Measurements from ENCODE around the gene DUSP22.

DUSP22 gene

GRCh38 chr6:298233-299103 is 6.2 kb downstream of the DUSP22 start:
- DNase-seq: no peak

GRCh38 chr6:299104-299980 is 7.1 kb downstream of the DUSP22 start:
- no peak for DNase-seq

- no peak for DNase-seq
Measured at GRCh38 chr6:300026-300425, 7.7 kb downstream of the DUSP22 start.

DNA sequence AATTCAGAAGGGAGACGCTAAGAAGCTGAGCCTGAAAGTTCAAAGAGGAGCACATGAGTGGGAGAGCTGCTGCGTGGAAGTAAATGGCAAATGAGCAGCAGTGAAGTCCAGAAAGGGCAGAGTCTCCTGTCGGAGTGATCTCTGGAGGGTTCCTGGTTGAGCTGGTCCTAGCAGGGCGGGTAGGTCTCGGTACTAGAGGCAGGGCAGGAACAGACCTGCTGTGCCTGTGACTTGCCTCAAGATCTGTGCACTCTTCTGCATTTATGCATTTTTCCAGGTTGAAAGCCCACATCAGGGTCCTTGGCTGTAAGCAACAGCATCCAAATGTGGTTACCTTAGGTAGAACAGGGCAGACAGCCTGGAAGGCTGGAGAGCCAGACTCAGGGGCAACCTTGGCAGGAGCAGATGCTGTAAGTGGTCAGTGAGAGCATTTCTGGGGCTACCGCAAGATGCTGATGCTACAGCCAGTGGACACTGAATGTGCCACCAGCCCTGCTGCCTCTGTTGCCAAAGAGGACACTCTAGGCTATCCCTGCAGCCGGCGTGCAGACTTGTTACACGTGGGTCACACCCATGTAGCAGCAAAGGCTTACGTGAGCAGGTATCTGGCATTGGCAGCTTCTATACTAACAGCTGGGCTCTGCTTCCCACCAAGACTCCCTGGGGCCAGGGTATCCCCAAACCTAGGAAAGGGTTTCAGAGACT is 8.4 kb downstream of the DUSP22 start:
- no peak for DNase-seq

DNA sequence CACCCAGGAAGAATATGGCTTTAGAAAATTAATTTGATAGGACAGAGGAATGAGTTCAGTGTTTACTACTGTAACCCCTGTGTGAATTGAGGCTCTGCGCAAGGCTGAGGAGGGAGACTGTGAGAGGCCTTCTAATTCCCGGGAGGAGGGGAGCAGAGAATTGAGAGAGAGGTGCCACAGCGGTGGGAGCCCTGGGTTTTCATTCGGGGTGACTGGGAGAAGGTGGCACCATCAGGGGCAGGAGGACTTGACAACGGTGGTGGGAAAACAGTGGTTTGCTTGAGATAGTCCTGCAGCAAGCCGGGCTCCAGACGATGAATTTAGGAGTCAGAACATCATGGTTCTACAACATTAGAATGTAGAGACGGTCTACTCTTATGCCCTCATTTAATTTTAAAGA is 9.2 kb downstream of the DUSP22 start:
- DNase-seq: no peak

- DNase-seq: no peak
Measured at GRCh38 chr6:301929-302705, 9.8 kb downstream of the DUSP22 start.

GRCh38 chr6:302760-303159 is 10.5 kb downstream of the DUSP22 start:
- DNase-seq: no peak

- no peak for DNase-seq
Measured at GRCh38 chr6:303263-303662, 11.0 kb downstream of the DUSP22 start.

- no peak for DNase-seq
Measured at GRCh38 chr6:303948-304558, 11.8 kb downstream of the DUSP22 start.

DNA sequence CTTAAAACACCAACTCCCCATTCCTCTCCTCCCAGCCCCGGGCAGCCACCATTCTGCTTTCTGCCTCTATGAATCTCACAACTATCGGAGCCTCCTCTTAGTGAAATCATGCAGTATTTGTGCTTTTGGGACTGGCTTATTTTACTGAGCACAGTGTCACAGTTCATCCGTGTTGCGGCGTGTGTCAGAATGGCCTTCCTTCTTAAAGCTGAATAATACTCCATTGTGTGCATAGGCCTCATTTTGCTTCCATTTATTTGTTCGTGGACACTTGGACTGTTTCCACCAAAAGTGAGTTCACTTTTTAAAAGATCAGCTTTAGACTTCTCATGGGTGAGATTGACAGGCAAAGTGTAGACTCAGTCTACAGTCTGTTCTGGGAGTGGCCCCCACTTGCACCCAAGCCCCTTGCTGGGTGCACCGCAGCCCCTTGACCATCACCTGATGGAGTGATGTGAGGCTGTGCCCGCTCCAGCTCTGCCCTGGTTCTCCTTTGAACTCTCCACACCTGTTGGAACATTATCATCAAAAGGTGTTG is 12.6 kb downstream of the DUSP22 start:
- DNase-seq: no peak

GRCh38 chr6:305371-306206 is 13.3 kb downstream of the DUSP22 start:
- no peak for DNase-seq

GRCh38 chr6:306641-307061 is 14.4 kb downstream of the DUSP22 start:
- no peak for DNase-seq

DNA sequence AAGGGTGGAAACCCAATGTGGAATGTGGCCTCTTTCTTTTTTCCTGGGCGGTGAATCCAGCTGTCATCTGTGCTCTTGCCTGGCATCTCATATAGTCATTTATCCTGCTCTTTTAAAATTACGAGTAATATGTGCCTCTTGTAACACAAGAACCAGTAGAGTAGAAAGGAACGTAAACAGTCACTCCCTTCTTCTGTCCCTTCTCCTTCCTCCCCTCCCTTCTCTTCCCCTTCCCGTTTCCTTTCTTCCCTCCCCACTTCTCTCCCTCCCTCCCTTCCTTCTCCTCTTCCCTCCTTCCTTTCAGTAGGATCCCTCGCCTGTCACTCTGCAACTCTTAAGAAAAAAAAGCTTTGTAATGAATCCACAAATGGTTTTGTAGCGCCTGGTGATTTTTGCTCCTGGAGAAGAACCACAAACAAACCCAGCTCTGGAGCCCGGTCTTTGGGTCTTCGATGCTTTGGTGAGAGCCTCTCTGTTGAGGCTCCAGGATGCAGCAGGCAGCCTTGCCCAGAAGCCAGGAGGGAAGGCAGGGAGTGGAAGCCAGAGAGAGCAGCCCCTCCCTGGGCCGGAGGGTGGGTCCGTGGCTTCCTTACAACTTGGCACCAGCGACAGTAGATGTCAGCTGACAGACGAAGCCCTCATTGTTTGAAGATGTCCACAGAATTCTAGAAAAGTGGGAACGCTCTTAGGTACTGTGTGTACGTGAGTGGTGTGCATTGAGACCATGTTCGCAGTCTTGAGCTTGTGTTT is 15.0 kb downstream of the DUSP22 start:
- no peak for DNase-seq

GRCh38 chr6:307874-308273 is 15.6 kb downstream of the DUSP22 start:
- no peak for DNase-seq

GRCh38 chr6:308307-308706 is 16.0 kb downstream of the DUSP22 start:
- DNase-seq: no peak

DNA sequence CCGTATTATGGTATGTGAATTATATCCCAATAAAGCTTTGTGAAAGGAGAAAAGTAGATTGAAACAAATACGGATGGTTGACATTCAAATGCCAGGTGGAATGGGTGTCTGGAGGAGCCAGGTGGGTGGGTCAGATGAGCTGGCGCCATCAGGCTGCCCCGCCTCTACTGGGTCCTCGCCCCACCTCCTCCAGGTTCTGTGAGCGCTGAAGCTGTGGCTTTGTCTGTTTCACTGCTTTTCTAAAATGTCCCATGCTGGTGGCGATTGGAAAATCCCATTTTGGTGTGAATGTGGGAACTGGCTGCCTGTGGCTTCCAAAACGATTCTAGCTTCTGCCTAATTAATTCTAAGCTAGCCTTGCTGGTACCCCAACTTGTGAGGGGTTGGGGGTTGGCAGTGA is 16.5 kb downstream of the DUSP22 start:
- no peak for DNase-seq

GRCh38 chr6:309947-310346 is 17.7 kb downstream of the DUSP22 start:
- no peak for DNase-seq

DNA sequence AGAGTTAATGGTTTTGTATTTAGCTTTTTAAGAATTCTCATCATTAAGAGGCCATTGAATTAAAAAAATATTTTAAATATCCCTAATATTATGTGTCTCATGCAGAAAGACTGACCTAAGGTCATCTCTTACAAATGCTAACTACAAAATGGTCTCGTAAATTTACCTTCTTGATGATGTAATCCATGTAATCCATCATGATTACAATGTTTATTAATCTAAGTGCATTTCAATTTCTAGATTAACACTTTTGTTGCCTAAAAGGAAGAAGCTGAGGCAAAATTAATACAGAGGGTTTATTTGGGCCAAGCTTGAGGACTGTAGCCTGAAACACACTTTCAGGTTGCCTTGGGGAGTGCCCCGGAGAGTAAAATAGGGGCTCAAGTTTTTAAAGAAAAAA is 18.4 kb downstream of the DUSP22 start:
- no peak for DNase-seq

- DNase-seq: no peak
Measured at GRCh38 chr6:311679-312220, 19.5 kb downstream of the DUSP22 start.

- DNase-seq: no peak
Measured at GRCh38 chr6:313087-313486, 20.8 kb downstream of the DUSP22 start.

Data from NCI-H2107 (cell line).